ENCODE data around the gene HOXC10. TPM values are rescaled to one million over a fixed set of nuclear protein-coding genes. Genes with fewer than 3 reads are reported as not detected.

The HOXC10 gene
- total and polyA plus RNA-seq, 2 donors from 2014 or later = 49.7 to 50.7 TPM

GRCh38 chr12:53969588-53970259 lies 15.2 kb upstream of the HOXC10 start:
- H3K27me3 ChIP-seq (ENCODE audit: control insufficient read depth, insufficient read depth, low read length) = peaks cover 49% of the 10 kb centered on the region
- no peak for FAIRE-seq
- no peaks in the 10 kb centered on the region for H3K4me1 ChIP-seq (ENCODE audit: control insufficient read depth in 2 of 3, insufficient read depth in 2 of 3, low read depth in 1 of 3, low read length in 3 of 3)
- intact Hi-C loops (cut with DNase I) = no loop called here
- no peaks in the 10 kb centered on the region for H3K36me3 ChIP-seq (ENCODE audit: control insufficient read depth in 2 of 3, insufficient read depth in 3 of 3, low read length in 3 of 3)
- no peak overlapping the region for H3K4me3 ChIP-seq (ENCODE audit: low read length in 3 of 3)
- no peaks in the 10 kb centered on the region for H3K9me3 ChIP-seq (ENCODE audit: control insufficient read depth in 2 of 3, insufficient read depth in 1 of 3, low read length in 3 of 3)
- no peak overlapping the region for H3K9ac ChIP-seq (ENCODE audit: low read length in 3 of 3)
- no peak for DNase-seq
- H3K27ac ChIP-seq (ENCODE audit: low read depth in 2 of 2, low read length in 2 of 2) = no peak overlapping the region
- no peak for TF ChIP-seq CTCF (IDR thresholded peaks at IDR 0.05; ENCODE audit: borderline replicate concordance, extremely low read depth, insufficient read depth)

- intact Hi-C loops (cut with DNase I) = no loop called here
- no peaks in the 10 kb centered on the region for H3K9me3 ChIP-seq (ENCODE audit: control insufficient read depth in 2 of 3, insufficient read depth in 1 of 3, low read length in 3 of 3)
Observed at GRCh38 chr12:53970451-53970850, 14.5 kb upstream of the HOXC10 start.

GRCh38 chr12:53971129-53971528 lies 13.8 kb upstream of the HOXC10 start:
- no peak for FAIRE-seq

More at GRCh38 chr12:53970451-53970850, 14.5 kb upstream of the HOXC10 start:
- no peak for FAIRE-seq
- no peak overlapping the region for H3K9ac ChIP-seq (ENCODE audit: low read length in 3 of 3)
- TF ChIP-seq CTCF (IDR thresholded peaks at IDR 0.05; ENCODE audit: borderline replicate concordance, extremely low read depth, insufficient read depth) = no peak
- peaks cover 0 to 1% (median 0%) of the 10 kb centered on the region in 3 donors for H3K4me1 ChIP-seq (ENCODE audit: control insufficient read depth in 2 of 3, insufficient read depth in 2 of 3, low read depth in 1 of 3, low read length in 3 of 3)
- no peaks in the 10 kb centered on the region for H3K36me3 ChIP-seq (ENCODE audit: control insufficient read depth in 2 of 3, insufficient read depth in 3 of 3, low read length in 3 of 3)
- no peak overlapping the region for H3K27ac ChIP-seq (ENCODE audit: low read depth in 2 of 2, low read length in 2 of 2)
- H3K4me3 ChIP-seq (ENCODE audit: low read length in 3 of 3) = no peak overlapping the region
- no peak for DNase-seq
- peaks cover 43% of the 10 kb centered on the region for H3K27me3 ChIP-seq (ENCODE audit: control insufficient read depth, insufficient read depth, low read length)

More at GRCh38 chr12:53971129-53971528, 13.8 kb upstream of the HOXC10 start:
- Histone ChIP-seq H3K9me3 (ENCODE audit: control insufficient read depth in 2 of 3, insufficient read depth in 1 of 3, low read length in 3 of 3) (no peaks in the 10 kb centered on the region), H3K4me3 (ENCODE audit: low read length in 3 of 3) (no peak overlapping the region), H3K27me3 (ENCODE audit: control insufficient read depth, insufficient read depth, low read length) (peaks cover 40% of the 10 kb centered on the region), H3K4me1 (ENCODE audit: control insufficient read depth in 2 of 3, insufficient read depth in 2 of 3, low read depth in 1 of 3, low read length in 3 of 3) (peaks cover 0 to 3% (median 0%) of the 10 kb centered on the region in 3 donors), H3K36me3 (ENCODE audit: control insufficient read depth in 2 of 3, insufficient read depth in 3 of 3, low read length in 3 of 3) (no peaks in the 10 kb centered on the region), H3K9ac (ENCODE audit: low read length in 3 of 3) (no peak overlapping the region), H3K27ac (ENCODE audit: low read depth in 2 of 2, low read length in 2 of 2) (no peak overlapping the region)
- no peak for TF ChIP-seq CTCF (IDR thresholded peaks at IDR 0.05; ENCODE audit: borderline replicate concordance, extremely low read depth, insufficient read depth)
- intact Hi-C loops (cut with DNase I) = no loop called here
- no peak for DNase-seq

Data from kidney (tissue), 14 donors.